A549 (cell line): ENCODE measurements around the gene GRM4. TPM values are rescaled to one million over a fixed set of nuclear protein-coding genes. Genes with fewer than 3 reads are reported as not detected.

Experiments
- ATAC-seq, 2 experiments: fragments of 200-7000 bp in 1 of 2; fragments of >200 bp in 1 of 2; cut with Nextera tagmentation in 1 of 2; cut with Tn5 transposase in 1 of 2; 3 replicates each; pipeline versions ENCODE4 v1.8.0 to v1.9.1; 2018 to 2020; ENCODE audit warnings: mild to moderate bottlenecking in 1 of 2, moderate library complexity in 1 of 2
- CTCF ChIA-PET: fragments of 300-600 bp; sonication (Branson Sonifier 250); formaldehyde crosslinking; extraction: SDS; loops from one replicate; lab custom pipeline; 2021; ENCODE audit warnings: antibody characterized with exemption, inconsistent platforms; lab: Yijun Ruan, JAX
- POLR2A ChIA-PET: fragments of 350-600 bp; formaldehyde crosslinking; extraction: SDS; loops from one replicate; lab custom pipeline; 2021; ENCODE audit warnings: antibody characterized with exemption, inconsistent platforms; lab: Yijun Ruan, JAX
- DNase-seq, 2 experiments: peaks; one replicate each; pipeline versions ENCODE4 v3.0.0 to v3.0.0-alpha.2; 2011 to 2016; ENCODE audit warnings: low read depth in 1 of 2, low spot score in 1 of 2
- FAIRE-seq: peaks from 2 replicates; lab custom pipeline; 2011; peaks lifted over from hg19 to GRCh38; lab: Jason Lieb, UNC
- H3K27ac ChIP-seq, 2 experiments: fragments of >200 bp; sonication (Bioruptor Twin); formaldehyde crosslinking; 3 replicates each; pipeline ENCODE4 v1.5.1; 2016 to 2017
- H3K4me1 ChIP-seq: fragments of >200 bp; sonication (Bioruptor Twin); formaldehyde crosslinking; 3 replicates; pipeline ENCODE4 v1.6.1; 2016
- H3K4me2 ChIP-seq: fragments of >200 bp; sonication (Bioruptor Twin); formaldehyde crosslinking; 3 replicates; pipeline ENCODE4 v1.6.1; 2016
- H3K4me3 ChIP-seq: fragments of >200 bp; sonication (Bioruptor Twin); formaldehyde crosslinking; 3 replicates; pipeline ENCODE4 v1.5.1; 2016
- H3K9me3 ChIP-seq: fragments of >200 bp; sonication (Bioruptor Twin); formaldehyde crosslinking; 3 replicates; pipeline ENCODE4 v1.6.1; 2016
- BHLHE40 ChIP-seq: IDR thresholded peaks from 2 replicates; pipeline ENCODE4 v1.6.1; 2012; ENCODE audit warnings: low read depth, low read length, inconsistent platforms
- CHD4 ChIP-seq: fragments of 200-600 bp; sonication (generic); IDR thresholded peaks from 2 replicates; pipeline ENCODE4 v1.6.1; 2016; ENCODE audit warnings: antibody characterized with exemption, mild to moderate bottlenecking, borderline replicate concordance
- CTCF ChIP-seq: fragments of >200 bp; sonication (Bioruptor Twin); formaldehyde crosslinking; IDR thresholded peaks from 3 replicates; pipeline ENCODE4 v1.5.1; 2016
- EHF ChIP-seq: fragments of 250-450 bp; sonication (Bioruptor Pico); IDR thresholded peaks from 2 replicates; pipeline ENCODE4 v1.5.0; 2020; ENCODE audit warnings: mild to moderate bottlenecking
- HDAC2 ChIP-seq: fragments of 200-600 bp; sonication (generic); IDR thresholded peaks from 2 replicates; pipeline ENCODE4 v1.6.1; 2016
- HEYL ChIP-seq: fragments of 250-450 bp; sonication (Bioruptor Pico); IDR thresholded peaks from 2 replicates; pipeline ENCODE4 v1.8.0; 2021; ENCODE audit warnings: mild to moderate bottlenecking, moderate library complexity
- HOXA7 ChIP-seq: fragments of 250-450 bp; sonication (Bioruptor Pico); IDR thresholded peaks from 2 replicates; pipeline ENCODE4 v1.5.0; 2020; ENCODE audit warnings: mild to moderate bottlenecking, moderate library complexity
- KDM5A ChIP-seq: fragments of 200-600 bp; sonication (generic); IDR thresholded peaks from 2 replicates; pipeline ENCODE4 v1.6.1; 2016; ENCODE audit warnings: antibody characterized with exemption, mild to moderate bottlenecking
- MAFK ChIP-seq: fragments of 450-650 bp; IDR thresholded peaks from 2 replicates; pipeline ENCODE4 v1.6.1; 2014; ENCODE audit not compliant: partially characterized antibody
- MAZ ChIP-seq: fragments of 150-350 bp; IDR thresholded peaks from 2 replicates; pipeline ENCODE4 v1.6.1; 2014; ENCODE audit warnings: antibody characterized with exemption, low read depth, low read length, borderline replicate concordance
- MYC ChIP-seq: IDR thresholded peaks from 2 replicates; pipeline ENCODE4 v1.6.1; 2012; ENCODE audit warnings: mild to moderate bottlenecking, inconsistent platforms, low read length, improper control_type of control experiment, borderline replicate concordance
- NPAS2 ChIP-seq: fragments of 250-450 bp; sonication (Bioruptor Pico); IDR thresholded peaks from 2 replicates; pipeline ENCODE4 v1.8.0; 2022; ENCODE audit warnings: mild to moderate bottlenecking, moderate library complexity, borderline replicate concordance
- SMC3 ChIP-seq: fragments of >200 bp; sonication (Bioruptor Twin); formaldehyde crosslinking; IDR thresholded peaks from 3 replicates; pipeline ENCODE4 v1.6.1; 2018; ENCODE audit warnings: inconsistent platforms
- ZNF302 ChIP-seq: fragments of 250-450 bp; sonication (Bioruptor Pico); IDR thresholded peaks from 2 replicates; pipeline ENCODE4 v1.9.0; 2021; ENCODE audit warnings: inconsistent platforms, mild to moderate bottlenecking, moderate library complexity
- WGBS: methylation state at CpG from one replicate; pipeline ENCODE4 v1.1.6; 2017; ENCODE audit errors: missing lambda C conversion rate; 5-methylcytosine and 5-hydroxymethylcytosine counted together
- polyA plus RNA-seq, 4 experiments: library from polyadenylated mRNA; depleted of rRNA in 3 of 4; stranded (reverse); fragments of >200 nt; fragmentation: RNase III in 1 of 4; extraction: RNeasy Plus Mini Kit Qiagen cat#74134 plus additional on column Dnase treatment in 1 of 4; gene quantifications; 2 replicates in 3 of 4; 3 replicates in 1 of 4; pipeline ENCODE4 v1.2.3, GENCODE V29; 2011 to 2017
- TF ChIP-seq, protein P1 (sequence below): fragments of >200 bp; sonication (Bioruptor Twin); formaldehyde crosslinking; IDR thresholded peaks from 3 replicates; pipeline ENCODE4 v1.6.1; 2016
- TF ChIP-seq, protein P2 (sequence below): fragments of 150-350 bp; IDR thresholded peaks from 2 replicates; pipeline ENCODE4 v1.6.1; 2014; ENCODE audit warnings: low read depth, mild to moderate bottlenecking, low read length

The GRM4 gene
- polyA plus RNA-seq, 2 of the 4 experiments (the other 2 are of a cell fraction), result 0.05 TPM

DNA sequence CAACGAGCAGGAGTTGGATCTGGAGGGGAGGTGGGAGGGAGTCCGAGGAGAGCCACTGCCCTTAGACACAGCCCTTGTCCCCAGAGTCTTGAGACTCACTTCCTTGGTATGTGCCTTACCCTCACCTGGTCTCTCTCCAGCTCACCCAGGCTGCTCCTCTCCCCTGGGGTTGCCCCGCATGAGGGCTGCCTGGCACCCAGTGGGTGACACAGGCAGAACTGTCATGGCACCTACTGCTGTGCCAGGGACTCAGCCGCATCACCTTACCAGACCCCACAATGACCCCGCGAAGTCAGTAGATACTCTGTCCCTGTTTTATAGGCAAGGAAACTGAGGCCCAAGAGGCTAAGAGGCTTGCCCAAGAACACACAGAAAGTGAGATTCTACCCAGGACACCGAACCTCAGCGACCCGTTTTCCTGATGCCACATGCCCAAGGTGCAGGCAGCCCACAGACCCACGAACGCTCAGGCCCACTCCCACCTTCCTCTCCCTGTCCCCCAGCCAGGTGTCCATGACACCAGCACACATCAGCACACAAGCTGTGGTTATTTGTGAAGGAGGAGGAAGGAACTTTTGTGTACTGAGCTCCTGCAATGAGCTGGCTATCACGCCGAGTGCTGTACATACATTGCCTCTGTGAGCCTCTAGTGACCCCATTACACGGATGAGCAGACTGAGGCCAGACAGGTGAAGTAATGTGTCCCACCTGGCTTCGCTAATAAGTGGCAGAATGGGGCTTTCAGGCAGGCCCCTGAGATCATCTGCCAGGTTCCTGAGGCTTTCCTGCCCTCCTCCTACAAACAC is 168.1 kb downstream of the GRM4 start:
- no peak overlapping the region for H3K4me2 ChIP-seq
- TF ChIP-seq CTCF, result no peak
- no peak for TF ChIP-seq ZNF302 (CRISPR knock-in tag)
- TF ChIP-seq HOXA7, result no peak
- TF ChIP-seq MAZ, result no peak
- TF ChIP-seq BHLHE40, result no peak
- no peak for TF ChIP-seq CHD4
- TF ChIP-seq, protein P1, sequence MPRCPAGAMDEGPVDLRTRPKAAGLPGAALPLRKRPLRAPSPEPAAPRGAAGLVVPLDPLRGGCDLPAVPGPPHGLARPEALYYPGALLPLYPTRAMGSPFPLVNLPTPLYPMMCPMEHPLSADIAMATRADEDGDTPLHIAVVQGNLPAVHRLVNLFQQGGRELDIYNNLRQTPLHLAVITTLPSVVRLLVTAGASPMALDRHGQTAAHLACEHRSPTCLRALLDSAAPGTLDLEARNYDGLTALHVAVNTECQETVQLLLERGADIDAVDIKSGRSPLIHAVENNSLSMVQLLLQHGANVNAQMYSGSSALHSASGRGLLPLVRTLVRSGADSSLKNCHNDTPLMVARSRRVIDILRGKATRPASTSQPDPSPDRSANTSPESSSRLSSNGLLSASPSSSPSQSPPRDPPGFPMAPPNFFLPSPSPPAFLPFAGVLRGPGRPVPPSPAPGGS, result no peak
- TF ChIP-seq KDM5A, result no peak
- TF ChIP-seq HEYL (CRISPR knock-in tag), result no peak
- no peak for TF ChIP-seq EHF (CRISPR knock-in tag)
- TF ChIP-seq, protein P2, sequence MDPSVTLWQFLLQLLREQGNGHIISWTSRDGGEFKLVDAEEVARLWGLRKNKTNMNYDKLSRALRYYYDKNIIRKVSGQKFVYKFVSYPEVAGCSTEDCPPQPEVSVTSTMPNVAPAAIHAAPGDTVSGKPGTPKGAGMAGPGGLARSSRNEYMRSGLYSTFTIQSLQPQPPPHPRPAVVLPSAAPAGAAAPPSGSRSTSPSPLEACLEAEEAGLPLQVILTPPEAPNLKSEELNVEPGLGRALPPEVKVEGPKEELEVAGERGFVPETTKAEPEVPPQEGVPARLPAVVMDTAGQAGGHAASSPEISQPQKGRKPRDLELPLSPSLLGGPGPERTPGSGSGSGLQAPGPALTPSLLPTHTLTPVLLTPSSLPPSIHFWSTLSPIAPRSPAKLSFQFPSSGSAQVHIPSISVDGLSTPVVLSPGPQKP, result no peak
- no peak for TF ChIP-seq NPAS2 (CRISPR knock-in tag)
- no peak for TF ChIP-seq HDAC2
- TF ChIP-seq MYC, result no peak
- no peak for TF ChIP-seq SMC3
- no peaks in the 10 kb centered on the region for H3K9me3 ChIP-seq
- POLR2A ChIA-PET, result no interaction called here
- CTCF ChIA-PET, result interaction anchor here (0.9 kb wide), 1 partner anchor 207 kb away, joined by 3 read pairs; no protein-coding TSS in a partner anchor
- H3K4me3 ChIP-seq, result no peak overlapping the region
- 49% methylated on average over 12 of the region's 15 CpGs for whole genome bisulfite sequencing
- H3K27ac ChIP-seq, result no peak overlapping the region
- ATAC-seq (no peak), DNase-seq (no peak), FAIRE-seq (no peak)
- H3K4me1 ChIP-seq, result no peaks in the 10 kb centered on the region

DNA sequence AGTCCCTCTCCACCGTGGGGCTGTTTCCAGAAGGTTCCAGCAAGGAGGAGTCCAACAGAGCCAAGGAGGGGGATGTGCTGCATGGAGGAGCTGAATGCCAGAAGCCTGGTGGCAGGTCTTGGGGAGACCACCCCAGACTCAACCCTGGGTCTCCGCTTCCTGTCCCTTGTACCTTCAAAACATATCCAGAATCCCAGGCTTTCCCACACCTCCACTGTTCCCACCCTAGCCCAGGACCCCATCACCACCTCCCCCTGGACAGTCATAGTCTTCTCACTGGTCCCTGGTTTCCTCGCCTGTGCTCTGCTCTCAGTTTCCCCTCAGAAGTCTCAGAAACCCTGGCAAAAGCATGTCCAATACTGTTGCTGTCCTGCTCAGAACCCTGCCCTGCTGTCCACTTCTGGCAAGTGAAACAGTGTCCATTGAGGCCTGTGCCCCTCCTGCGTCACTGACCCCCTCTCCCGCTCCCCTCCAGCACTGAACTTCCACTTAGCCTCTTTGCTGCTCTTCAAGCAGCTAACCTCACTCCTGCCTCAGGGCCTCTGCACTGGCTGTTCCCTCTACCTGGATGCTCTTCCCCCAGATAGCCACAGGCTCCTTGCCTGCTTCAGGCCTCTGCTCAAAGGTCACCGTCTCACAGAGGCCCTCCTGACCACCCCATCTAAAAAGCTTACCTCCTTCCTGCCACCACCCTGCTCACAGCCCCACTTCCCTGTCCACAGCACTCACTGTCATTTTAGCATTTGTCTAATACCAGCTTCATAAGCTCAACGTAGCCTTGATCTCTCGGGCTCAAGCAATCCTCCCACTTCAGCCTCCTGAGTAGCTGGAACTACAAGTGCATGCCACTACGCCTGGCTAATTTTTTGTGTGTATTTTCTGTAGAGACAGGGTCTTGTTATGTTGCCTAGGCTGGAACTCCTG is 169.2 kb downstream of the GRM4 start:
- Histone ChIP-seq H3K27ac (no peak overlapping the region), H3K4me3 (no peak overlapping the region), H3K4me1 (no peaks in the 10 kb centered on the region), H3K9me3 (no peaks in the 10 kb centered on the region), H3K4me2 (no peak overlapping the region)
- WGBS, result 70% methylated on average over 8 of the region's 9 CpGs
- CTCF ChIA-PET, result no interaction called here
- POLR2A ChIA-PET, result no interaction called here
- ATAC-seq (no peak), FAIRE-seq (no peak), DNase-seq (no peak)
- no peak for TF ChIP-seq MAFK
